ENCODE results near the gene DPM2. TPM values are rescaled to one million over a fixed set of nuclear protein-coding genes. Genes with fewer than 3 reads are reported as not detected.

Gene DPM2
- total and polyA plus RNA-seq, 12 donors: 7.2 to 31.1 (median 12.7) TPM

DNA sequence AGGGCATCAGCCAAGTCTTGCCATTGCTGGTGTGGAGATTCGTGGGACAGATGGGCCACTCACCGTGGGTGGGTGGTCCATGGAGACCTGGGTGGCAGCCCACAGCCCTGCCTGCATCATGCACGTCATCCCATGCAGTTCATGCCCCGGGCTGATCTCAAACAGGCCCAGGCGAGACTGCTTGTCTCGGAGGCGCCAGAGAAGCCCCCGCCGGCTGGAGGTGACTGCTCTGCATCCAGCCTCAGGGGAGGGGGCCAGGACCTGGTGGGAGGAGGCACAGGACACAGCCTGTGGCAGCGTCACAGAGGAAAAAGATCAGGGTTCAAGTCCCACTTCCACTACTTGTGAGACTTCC is 8.1 kb downstream of the DPM2 start:
- Histone ChIP-seq H3K36me3 (no peaks in the 10 kb centered on the region), H3K27ac (no peak overlapping the region), H3K4me3 (no peak overlapping the region), H3K27me3 (peaks cover 6 to 67% (median 39%) of the 10 kb centered on the region in 7 donors), H3K4me1 (peaks cover 19 to 38% (median 31%) of the 10 kb centered on the region in 9 donors), H3K9me3 (no peaks in the 10 kb centered on the region)
- TF ChIP-seq, protein P1, sequence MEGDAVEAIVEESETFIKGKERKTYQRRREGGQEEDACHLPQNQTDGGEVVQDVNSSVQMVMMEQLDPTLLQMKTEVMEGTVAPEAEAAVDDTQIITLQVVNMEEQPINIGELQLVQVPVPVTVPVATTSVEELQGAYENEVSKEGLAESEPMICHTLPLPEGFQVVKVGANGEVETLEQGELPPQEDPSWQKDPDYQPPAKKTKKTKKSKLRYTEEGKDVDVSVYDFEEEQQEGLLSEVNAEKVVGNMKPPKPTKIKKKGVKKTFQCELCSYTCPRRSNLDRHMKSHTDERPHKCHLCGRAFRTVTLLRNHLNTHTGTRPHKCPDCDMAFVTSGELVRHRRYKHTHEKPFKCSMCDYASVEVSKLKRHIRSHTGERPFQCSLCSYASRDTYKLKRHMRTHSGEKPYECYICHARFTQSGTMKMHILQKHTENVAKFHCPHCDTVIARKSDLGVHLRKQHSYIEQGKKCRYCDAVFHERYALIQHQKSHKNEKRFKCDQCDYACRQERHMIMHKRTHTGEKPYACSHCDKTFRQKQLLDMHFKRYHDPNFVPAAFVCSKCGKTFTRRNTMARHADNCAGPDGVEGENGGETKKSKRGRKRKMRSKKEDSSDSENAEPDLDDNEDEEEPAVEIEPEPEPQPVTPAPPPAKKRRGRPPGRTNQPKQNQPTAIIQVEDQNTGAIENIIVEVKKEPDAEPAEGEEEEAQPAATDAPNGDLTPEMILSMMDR (IDR thresholded peaks at IDR 0.05): no peak
- no peak for ATAC-seq
- intact Hi-C loops (cut with DNase I): loop anchor here in 5 of 10 donors (5.0 to 10.0 kb wide), 3 partner anchors 425 to 715 kb away; no protein-coding TSS in a partner anchor
- no peak for DNase-seq
- WGBS, 2 donors: 71 to 73% methylated on average over 10 of the region's 10 CpGs

DNA sequence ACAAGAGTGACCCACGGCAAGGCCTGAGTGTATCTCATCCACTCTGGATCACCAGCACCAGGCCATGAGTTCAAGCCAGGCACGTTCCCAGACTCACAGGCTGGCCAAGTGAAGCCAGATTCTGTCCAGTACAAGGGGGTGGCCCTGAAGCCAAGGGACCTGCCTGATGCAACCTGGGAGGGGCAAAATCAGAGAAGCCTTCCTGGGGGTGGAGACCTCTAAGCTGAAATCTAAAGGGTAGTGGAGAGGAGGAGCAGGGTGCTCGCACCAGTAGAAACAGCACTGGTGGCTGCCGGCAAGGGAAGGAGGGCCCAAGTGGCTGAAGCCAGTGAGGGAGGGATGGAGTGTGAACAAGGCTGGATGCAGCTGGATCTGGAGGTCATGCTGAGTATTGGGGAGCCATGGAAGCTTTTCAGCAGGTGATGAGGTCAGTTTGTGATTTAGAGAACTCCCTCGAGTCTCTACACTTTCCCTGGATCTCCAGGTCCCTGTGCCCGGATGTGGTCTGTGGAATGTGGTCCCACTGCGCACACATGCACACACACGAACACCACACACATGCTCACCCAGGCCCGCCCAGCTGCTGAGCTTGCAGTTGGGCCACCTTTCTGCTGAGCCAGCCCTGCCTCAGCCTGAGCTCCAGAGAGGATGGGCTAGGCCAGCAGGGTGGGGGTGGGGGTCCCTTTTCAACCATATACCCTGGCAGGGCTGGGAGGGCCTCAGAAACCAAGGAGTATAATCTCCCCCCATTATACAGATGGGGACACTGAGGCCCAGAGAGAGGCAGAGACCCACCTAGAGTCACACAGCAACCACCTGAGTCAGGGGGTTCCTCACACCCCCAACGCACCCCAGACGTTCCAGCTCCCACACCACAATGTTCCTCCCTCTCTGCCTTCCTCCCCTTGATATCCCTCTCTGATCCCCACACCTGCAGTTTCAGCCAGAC is 8.7 kb downstream of the DPM2 start:
- no peaks in the 10 kb centered on the region for H3K36me3 ChIP-seq
- H3K27me3 ChIP-seq: peaks cover 6 to 73% (median 39%) of the 10 kb centered on the region in 7 donors
- H3K9me3 ChIP-seq: no peaks in the 10 kb centered on the region
- TF ChIP-seq, protein P1 (IDR thresholded peaks at IDR 0.05): no peak
- WGBS, 2 donors: 73 to 78% methylated on average over 11 of the region's 11 CpGs
- intact Hi-C loops (cut with DNase I): loop anchor here in 5 of 10 donors (5.0 to 10.0 kb wide), 3 partner anchors 424 to 714 kb away; no protein-coding TSS in a partner anchor
- peaks cover 19 to 38% (median 31%) of the 10 kb centered on the region in 9 donors for H3K4me1 ChIP-seq
- H3K4me3 ChIP-seq: no peak overlapping the region
- H3K27ac ChIP-seq: no peak overlapping the region
- no peak for DNase-seq
- ATAC-seq: no peak

DNA sequence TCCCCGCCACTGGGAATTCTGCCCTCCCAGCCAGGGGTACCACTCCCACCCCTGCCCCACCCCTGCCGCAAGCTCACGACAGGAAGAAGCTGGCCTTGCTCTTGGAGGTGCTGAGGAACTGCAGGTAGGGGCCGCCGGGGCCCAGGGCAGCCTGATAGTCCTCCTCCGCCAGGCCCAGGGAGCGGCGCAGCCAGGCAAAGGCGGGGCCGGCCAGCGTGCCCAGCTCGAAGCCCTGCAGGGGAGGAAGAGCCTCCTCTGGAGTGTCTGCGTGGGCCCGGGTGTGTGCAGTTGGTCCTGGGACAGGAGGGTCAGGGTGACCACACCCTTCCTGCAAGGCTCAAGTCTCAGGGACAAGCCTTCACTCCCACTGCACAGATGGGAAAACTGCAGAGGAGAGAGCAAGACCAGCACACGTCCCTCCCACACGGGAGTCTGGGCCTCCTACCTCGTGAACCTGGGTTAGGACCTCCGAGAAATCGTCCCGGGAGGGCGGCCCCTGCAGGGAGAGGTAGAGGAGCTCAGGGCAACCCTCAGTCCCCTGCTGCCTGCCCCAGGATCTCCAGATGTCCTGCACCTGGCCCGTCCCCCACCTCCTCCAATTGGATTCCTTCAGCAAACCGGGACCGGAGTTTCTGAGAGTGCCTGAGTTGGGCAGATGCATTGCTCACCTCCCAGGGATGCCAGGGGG is 9.5 kb downstream of the DPM2 start:
- H3K4me3 ChIP-seq: no peak overlapping the region
- ATAC-seq (peak in 1 of 8 donors; percentile 2), DNase-seq (no peak)
- intact Hi-C loops (cut with DNase I): loop anchor here in 5 of 10 donors (5.0 to 10.0 kb wide), 3 partner anchors 423 to 713 kb away; no protein-coding TSS in a partner anchor
- peaks cover 19 to 38% (median 31%) of the 10 kb centered on the region in 9 donors for H3K4me1 ChIP-seq
- no peaks in the 10 kb centered on the region for H3K36me3 ChIP-seq
- peaks cover 6 to 79% (median 39%) of the 10 kb centered on the region in 7 donors for H3K27me3 ChIP-seq
- 23 to 28% methylated on average over 24 of the region's 24 CpGs for WGBS, 2 donors
- no peaks in the 10 kb centered on the region for H3K9me3 ChIP-seq
- TF ChIP-seq, protein P1 (IDR thresholded peaks at IDR 0.05): no peak
- no peak overlapping the region for H3K27ac ChIP-seq

Data from heart right ventricle (tissue), 16 donors.